ENCODE results near the gene ATP2A3.

DNA sequence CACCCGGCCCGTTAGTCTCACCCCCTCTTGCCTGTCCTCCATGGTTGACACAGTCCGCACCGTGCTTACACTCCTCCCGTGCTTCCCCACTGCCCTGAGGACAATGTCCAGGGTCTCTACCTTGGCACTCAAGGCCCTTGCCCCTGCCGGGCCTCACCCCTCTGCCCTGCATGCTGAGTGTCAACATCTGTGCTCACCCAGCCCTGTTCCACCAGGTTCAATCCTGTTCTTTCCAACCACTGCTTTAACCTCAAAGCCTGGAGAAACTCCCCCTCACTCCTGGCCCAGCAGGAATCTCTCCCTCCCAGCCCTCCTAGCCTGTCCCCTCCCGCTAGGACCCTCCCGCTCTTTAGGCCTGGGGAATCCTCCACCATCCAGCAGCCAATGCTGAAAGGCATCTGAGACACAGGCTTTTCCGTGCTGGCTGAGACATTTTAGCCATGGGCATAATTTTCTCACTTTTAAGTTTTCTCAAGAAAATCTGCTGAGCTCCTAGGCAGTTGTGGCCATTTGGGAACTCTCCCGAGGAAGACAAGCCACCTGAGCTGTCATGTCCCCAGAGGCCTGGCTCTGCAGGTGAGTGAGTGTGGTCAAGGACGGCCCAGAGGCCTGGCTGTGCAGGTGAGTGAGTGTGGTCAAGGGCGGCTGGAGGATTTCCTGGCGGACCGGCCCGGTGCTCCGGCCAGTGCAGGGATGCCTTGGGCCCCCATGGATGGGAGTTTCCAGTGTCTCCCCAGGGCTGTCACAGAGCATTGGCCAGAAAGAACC is 37.2 kb downstream of the ATP2A3 start:
- TF ChIP-seq, protein P1, sequence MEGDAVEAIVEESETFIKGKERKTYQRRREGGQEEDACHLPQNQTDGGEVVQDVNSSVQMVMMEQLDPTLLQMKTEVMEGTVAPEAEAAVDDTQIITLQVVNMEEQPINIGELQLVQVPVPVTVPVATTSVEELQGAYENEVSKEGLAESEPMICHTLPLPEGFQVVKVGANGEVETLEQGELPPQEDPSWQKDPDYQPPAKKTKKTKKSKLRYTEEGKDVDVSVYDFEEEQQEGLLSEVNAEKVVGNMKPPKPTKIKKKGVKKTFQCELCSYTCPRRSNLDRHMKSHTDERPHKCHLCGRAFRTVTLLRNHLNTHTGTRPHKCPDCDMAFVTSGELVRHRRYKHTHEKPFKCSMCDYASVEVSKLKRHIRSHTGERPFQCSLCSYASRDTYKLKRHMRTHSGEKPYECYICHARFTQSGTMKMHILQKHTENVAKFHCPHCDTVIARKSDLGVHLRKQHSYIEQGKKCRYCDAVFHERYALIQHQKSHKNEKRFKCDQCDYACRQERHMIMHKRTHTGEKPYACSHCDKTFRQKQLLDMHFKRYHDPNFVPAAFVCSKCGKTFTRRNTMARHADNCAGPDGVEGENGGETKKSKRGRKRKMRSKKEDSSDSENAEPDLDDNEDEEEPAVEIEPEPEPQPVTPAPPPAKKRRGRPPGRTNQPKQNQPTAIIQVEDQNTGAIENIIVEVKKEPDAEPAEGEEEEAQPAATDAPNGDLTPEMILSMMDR (IDR thresholded peaks at IDR 0.05; ENCODE audit: insufficient read depth, low read length): no peak
- TF ChIP-seq POLR2AphosphoS5 (IDR thresholded peaks at IDR 0.05; ENCODE audit: low read depth): no peak
- TF ChIP-seq, protein P2, sequence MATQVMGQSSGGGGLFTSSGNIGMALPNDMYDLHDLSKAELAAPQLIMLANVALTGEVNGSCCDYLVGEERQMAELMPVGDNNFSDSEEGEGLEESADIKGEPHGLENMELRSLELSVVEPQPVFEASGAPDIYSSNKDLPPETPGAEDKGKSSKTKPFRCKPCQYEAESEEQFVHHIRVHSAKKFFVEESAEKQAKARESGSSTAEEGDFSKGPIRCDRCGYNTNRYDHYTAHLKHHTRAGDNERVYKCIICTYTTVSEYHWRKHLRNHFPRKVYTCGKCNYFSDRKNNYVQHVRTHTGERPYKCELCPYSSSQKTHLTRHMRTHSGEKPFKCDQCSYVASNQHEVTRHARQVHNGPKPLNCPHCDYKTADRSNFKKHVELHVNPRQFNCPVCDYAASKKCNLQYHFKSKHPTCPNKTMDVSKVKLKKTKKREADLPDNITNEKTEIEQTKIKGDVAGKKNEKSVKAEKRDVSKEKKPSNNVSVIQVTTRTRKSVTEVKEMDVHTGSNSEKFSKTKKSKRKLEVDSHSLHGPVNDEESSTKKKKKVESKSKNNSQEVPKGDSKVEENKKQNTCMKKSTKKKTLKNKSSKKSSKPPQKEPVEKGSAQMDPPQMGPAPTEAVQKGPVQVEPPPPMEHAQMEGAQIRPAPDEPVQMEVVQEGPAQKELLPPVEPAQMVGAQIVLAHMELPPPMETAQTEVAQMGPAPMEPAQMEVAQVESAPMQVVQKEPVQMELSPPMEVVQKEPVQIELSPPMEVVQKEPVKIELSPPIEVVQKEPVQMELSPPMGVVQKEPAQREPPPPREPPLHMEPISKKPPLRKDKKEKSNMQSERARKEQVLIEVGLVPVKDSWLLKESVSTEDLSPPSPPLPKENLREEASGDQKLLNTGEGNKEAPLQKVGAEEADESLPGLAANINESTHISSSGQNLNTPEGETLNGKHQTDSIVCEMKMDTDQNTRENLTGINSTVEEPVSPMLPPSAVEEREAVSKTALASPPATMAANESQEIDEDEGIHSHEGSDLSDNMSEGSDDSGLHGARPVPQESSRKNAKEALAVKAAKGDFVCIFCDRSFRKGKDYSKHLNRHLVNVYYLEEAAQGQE (IDR thresholded peaks at IDR 0.05; ENCODE audit: insufficient replicate concordance, low read depth): no peak
- TF ChIP-seq SPI1 (IDR thresholded peaks at IDR 0.05; ENCODE audit: borderline replicate concordance, low read depth): no peak
- no peak for TF ChIP-seq GABPA (IDR thresholded peaks at IDR 0.05; ENCODE audit: low read depth)

Measured in HL-60 (cell line).